Neural cell (in vitro differentiated cells): ENCODE results near the gene CASP2. TPM values are rescaled to one million over a fixed set of nuclear protein-coding genes. Genes with fewer than 3 reads are reported as not detected.

Experiments used
- H2AFZ ChIP-seq: fragments of 200-600, 300-800 bp; sonication (generic), shearing (Covaris generic); 2 replicates; pipeline ENCODE4 v1.6.0; 2014; ENCODE audit warnings: low read depth, mild to moderate bottlenecking, antibody characterized with exemption, low read length, moderate library complexity
- H3F3A ChIP-seq: fragments of 200-600 bp; shearing (Covaris generic); 2 replicates; pipeline ENCODE4 v1.6.1; 2016; ENCODE audit warnings: mild to moderate bottlenecking, moderate library complexity, mixed read lengths, antibody characterized with exemption, low read length; ENCODE audit not compliant: insufficient read depth, poor library complexity, severe bottlenecking
- H3K27ac ChIP-seq: fragments of 200-600, 300-800 bp; sonication (generic), shearing (Covaris generic); 2 replicates; pipeline ENCODE4 v1.5.1; 2014; ENCODE audit warnings: mild to moderate bottlenecking, low read length, moderate library complexity
- H3K27me3 ChIP-seq: fragments of 300-800, 200-600 bp; sonication (generic), shearing (Covaris generic); 2 replicates; pipeline ENCODE4 v1.6.0; 2014; ENCODE audit warnings: mild to moderate bottlenecking, low read depth, low read length, moderate library complexity; ENCODE audit not compliant: insufficient read depth
- H3K36me3 ChIP-seq: fragments of 300-800, 200-600 bp; sonication (generic), shearing (Covaris generic); 2 replicates; pipeline ENCODE4 v1.5.1; 2014; ENCODE audit warnings: mild to moderate bottlenecking, antibody characterized with exemption, low read length, moderate library complexity; ENCODE audit not compliant: insufficient read depth
- H3K4me2 ChIP-seq: fragments of 300-800, 200-600 bp; sonication (generic), shearing (Covaris generic); 2 replicates; pipeline ENCODE4 v1.6.0; 2014; ENCODE audit warnings: mild to moderate bottlenecking, low read length
- H3K4me3 ChIP-seq: fragments of 300-800, 200-600 bp; sonication (generic), shearing (Covaris generic); 2 replicates; pipeline ENCODE4 v1.5.1; 2014; ENCODE audit warnings: mild to moderate bottlenecking, low read length, moderate library complexity
- H3K79me2 ChIP-seq: fragments of 200-600 bp; shearing (Covaris generic); replicated peaks from 2 replicates; pipeline ENCODE4 v1.6.0; 2014; ENCODE audit warnings: mild to moderate bottlenecking, low read length, moderate library complexity; ENCODE audit not compliant: insufficient read depth
- H3K9ac ChIP-seq: fragments of 300-800, 200-600 bp; sonication (generic), shearing (Covaris generic); 2 replicates; pipeline ENCODE4 v1.6.1; 2016; ENCODE audit warnings: mild to moderate bottlenecking, low read length, mixed read lengths
- H3K9me2 ChIP-seq: fragments of 200-600 bp; shearing (Covaris generic); 2 replicates; pipeline ENCODE4 v1.6.1; 2016; ENCODE audit warnings: mild to moderate bottlenecking, low read length, mixed read lengths; ENCODE audit not compliant: insufficient read depth
- H3K9me3 ChIP-seq: fragments of 200-600, 300-800 bp; sonication (generic), shearing (Covaris generic); 2 replicates; pipeline ENCODE4 v1.6.1; 2016; ENCODE audit warnings: mild to moderate bottlenecking, mixed run types, low read length, moderate library complexity, mixed read lengths
- H4K20me1 ChIP-seq: fragments of 200-600 bp; shearing (Covaris generic); 2 replicates; pipeline ENCODE4 v1.6.1; 2016; ENCODE audit warnings: mild to moderate bottlenecking, mixed run types; ENCODE audit not compliant: insufficient read depth
- CTCF ChIP-seq: fragments of 450-650 bp; IDR thresholded peaks from 2 replicates; pipeline ENCODE4 v1.5.1; 2014; ENCODE audit warnings: antibody characterized with exemption, mild to moderate bottlenecking, moderate library complexity; ENCODE audit not compliant: poor library complexity, severe bottlenecking
- EP300 ChIP-seq: fragments of 450-650 bp; conservative IDR thresholded peaks from 2 replicates; pipeline ENCODE4 v1.6.1; 2014; ENCODE audit warnings: antibody characterized with exemption, mild to moderate bottlenecking, moderate library complexity; ENCODE audit not compliant: poor library complexity, severe bottlenecking
- EZH2 ChIP-seq: fragments of 200-600, 300-800 bp; shearing (Covaris generic), sonication (generic); IDR thresholded peaks from 2 replicates; pipeline ENCODE4 v1.6.1; 2014; ENCODE audit warnings: antibody characterized with exemption, low read length, borderline replicate concordance, mild to moderate bottlenecking; ENCODE audit not compliant: insufficient read depth, poor library complexity, severe bottlenecking
- MXI1 ChIP-seq: fragments of 450-650 bp; conservative IDR thresholded peaks from 2 replicates; pipeline ENCODE4 v1.6.1; 2014; ENCODE audit warnings: antibody characterized with exemption, mild to moderate bottlenecking; ENCODE audit not compliant: poor library complexity, severe bottlenecking
- POLR2AphosphoS5 ChIP-seq: IDR thresholded peaks from 2 replicates; pipeline ENCODE4 v1.6.1; 2012
- RAD21 ChIP-seq: fragments of 450-650 bp; conservative IDR thresholded peaks from 2 replicates; pipeline ENCODE4 v1.6.1; 2014; ENCODE audit warnings: antibody characterized with exemption, mild to moderate bottlenecking, moderate library complexity
- REST ChIP-seq: IDR thresholded peaks from 2 replicates; pipeline ENCODE4 v1.6.1; 2012; ENCODE audit warnings: borderline replicate concordance
- SMC3 ChIP-seq: fragments of 450-650 bp; conservative IDR thresholded peaks from 2 replicates; pipeline ENCODE4 v1.6.1; 2014; ENCODE audit warnings: antibody characterized with exemption, mild to moderate bottlenecking, moderate library complexity; ENCODE audit not compliant: poor library complexity
- TAF1 ChIP-seq: IDR thresholded peaks from 2 replicates; pipeline ENCODE4 v1.6.1; 2012; ENCODE audit warnings: low read depth
- polyA plus RNA-seq: library from polyadenylated mRNA; depleted of rRNA; stranded (reverse); fragments of >200 nt; gene quantifications from 2 replicates; pipeline ENCODE4 v1.2.3, GENCODE V29; 2014

The CASP2 gene
- polyA plus RNA-seq, 1 donor from 2014 or later: 9.0 TPM

GRCh38 chr7:143323653-143324052 is 35.5 kb downstream of the CASP2 start:
- H3F3A ChIP-seq: no peaks in the 10 kb centered on the region
- TF ChIP-seq TAF1 (no peak), POLR2AphosphoS5 (no peak), CTCF (no peak), RAD21 (no peak), EP300 (no peak), EZH2 (no peak), REST (no peak), SMC3 (no peak), MXI1 (no peak)
- H3K27ac ChIP-seq: no peak overlapping the region
- no peaks in the 10 kb centered on the region for H3K36me3 ChIP-seq
- H3K27me3 ChIP-seq: no peaks in the 10 kb centered on the region
- no peak overlapping the region for H3K9ac ChIP-seq
- no peaks in the 10 kb centered on the region for H3K9me3 ChIP-seq
- no peaks in the 10 kb centered on the region for H3K79me2 ChIP-seq
- H4K20me1 ChIP-seq: no peaks in the 10 kb centered on the region
- H3K9me2 ChIP-seq: no peaks in the 10 kb centered on the region
- H2AFZ ChIP-seq: no peak overlapping the region
- no peak overlapping the region for H3K4me3 ChIP-seq
- H3K4me2 ChIP-seq: no peak overlapping the region

GRCh38 chr7:143325240-143325639 is 37.1 kb downstream of the CASP2 start:
- H3K36me3 ChIP-seq: no peaks in the 10 kb centered on the region
- H4K20me1 ChIP-seq: no peaks in the 10 kb centered on the region
- TF ChIP-seq EZH2: no peak
- TF ChIP-seq EP300: no peak
- TF ChIP-seq RAD21: no peak
- no peak for TF ChIP-seq TAF1
- no peak for TF ChIP-seq MXI1
- TF ChIP-seq POLR2AphosphoS5: no peak
- TF ChIP-seq REST: no peak
- TF ChIP-seq SMC3: no peak
- TF ChIP-seq CTCF: no peak
- no peak overlapping the region for H3K9ac ChIP-seq
- H3K9me3 ChIP-seq: no peaks in the 10 kb centered on the region
- no peaks in the 10 kb centered on the region for H3K27me3 ChIP-seq
- no peak overlapping the region for H2AFZ ChIP-seq
- H3K4me2 ChIP-seq: no peak overlapping the region
- H3K79me2 ChIP-seq: no peaks in the 10 kb centered on the region
- H3K27ac ChIP-seq: no peak overlapping the region
- H3K4me3 ChIP-seq: no peak overlapping the region
- no peaks in the 10 kb centered on the region for H3K9me2 ChIP-seq
- H3F3A ChIP-seq: no peaks in the 10 kb centered on the region
